Mesenchymal stem cell (in vitro differentiated cells and primary cell): ENCODE data around the gene CNIH3.
A peak's percentile ranks its signal among the peaks of the same experiment; 100 is the strongest.

ENCODE experiments used
- DNase-seq: peaks from one replicate; pipeline ENCODE4 v3.0.0-alpha.2; 2013
- H2AFZ ChIP-seq: one replicate; pipeline ENCODE4 v1.6.1; 2013; ENCODE audit warnings: low read depth, mild to moderate bottlenecking, control low read depth, inconsistent platforms, low read length, moderate library complexity
- H2AK5ac ChIP-seq: 2 replicates; pipeline ENCODE4 v1.6.1; 2013; ENCODE audit warnings: low read length, moderate library complexity, mild to moderate bottlenecking, inconsistent platforms; ENCODE audit not compliant: severe bottlenecking
- H2BK120ac ChIP-seq: one replicate; pipeline ENCODE4 v1.6.1; 2013; ENCODE audit warnings: low read depth, mild to moderate bottlenecking, inconsistent platforms, low read length, moderate library complexity
- H2BK12ac ChIP-seq, 2 experiments: one replicate each; pipeline ENCODE4 v1.6.1; 2013; ENCODE audit warnings: inconsistent platforms in 2 of 2, low read length in 2 of 2, mild to moderate bottlenecking in 2 of 2, moderate library complexity in 2 of 2, control low read depth in 1 of 2
- H2BK15ac ChIP-seq: one replicate; pipeline ENCODE4 v1.6.1; 2013; ENCODE audit warnings: mild to moderate bottlenecking, low read depth, inconsistent platforms; ENCODE audit not compliant: poor library complexity, severe bottlenecking
- H2BK5ac ChIP-seq: 2 replicates; pipeline ENCODE4 v1.6.1; 2013; ENCODE audit warnings: low read depth, mild to moderate bottlenecking, low read length, control low read depth, inconsistent platforms; ENCODE audit not compliant: poor library complexity, severe bottlenecking
- H3K14ac ChIP-seq, 2 experiments: one replicate each; pipeline ENCODE4 v1.6.1; 2013; ENCODE audit warnings: inconsistent platforms in 2 of 2, low read length in 2 of 2, control low read depth in 1 of 2, mild to moderate bottlenecking in 1 of 2, moderate library complexity in 1 of 2
- H3K18ac ChIP-seq, 2 experiments: one replicate each; pipeline ENCODE4 v1.6.1; 2013; ENCODE audit warnings: inconsistent platforms in 2 of 2, low read length in 2 of 2, control low read depth in 1 of 2, low read depth in 1 of 2, mild to moderate bottlenecking in 1 of 2
- H3K23ac ChIP-seq, 2 experiments: one replicate each; pipeline ENCODE4 v1.6.1; 2013; ENCODE audit warnings: inconsistent platforms in 2 of 2, low read length in 2 of 2, mild to moderate bottlenecking in 2 of 2, moderate library complexity in 2 of 2, control low read depth in 1 of 2
- H3K27ac ChIP-seq: 2 replicates; pipeline ENCODE4 v1.5.1; 2013; ENCODE audit warnings: mild to moderate bottlenecking, moderate library complexity, low read length, control low read depth, inconsistent platforms; ENCODE audit not compliant: poor library complexity, severe bottlenecking
- H3K27me3 ChIP-seq, 2 experiments: 2 replicates each; pipeline versions ENCODE4 v1.6.1 to v1.7.0; 2013; ENCODE audit warnings: low read length in 2 of 2, mild to moderate bottlenecking in 2 of 2, moderate library complexity in 2 of 2, control low read depth in 1 of 2, inconsistent platforms in 1 of 2; ENCODE audit not compliant: control insufficient read depth in 1 of 2, insufficient read depth in 1 of 2
- H3K36me3 ChIP-seq, 2 experiments: 2 replicates each; pipeline versions ENCODE4 v1.6.1 to v1.7.0; 2013; ENCODE audit warnings: low read length in 2 of 2, control low read depth in 1 of 2, inconsistent platforms in 1 of 2, low read depth in 1 of 2, mild to moderate bottlenecking in 1 of 2; ENCODE audit not compliant: insufficient read depth in 2 of 2, control insufficient read depth in 1 of 2
- H3K4ac ChIP-seq, 2 experiments: one replicate each; pipeline ENCODE4 v1.6.1; 2013; ENCODE audit warnings: inconsistent platforms in 2 of 2, low read length in 2 of 2, mild to moderate bottlenecking in 2 of 2, moderate library complexity in 2 of 2, control low read depth in 1 of 2, low read depth in 1 of 2
- H3K4me1 ChIP-seq: 2 replicates; pipeline ENCODE4 v1.6.1; 2013; ENCODE audit warnings: low read depth, low read length, control low read depth; ENCODE audit not compliant: control insufficient read depth, insufficient read depth
- H3K4me2 ChIP-seq: 2 replicates; pipeline ENCODE4 v1.6.1; 2013; ENCODE audit warnings: low read length, mild to moderate bottlenecking, inconsistent platforms; ENCODE audit not compliant: poor library complexity, severe bottlenecking
- H3K4me3 ChIP-seq, 2 experiments: 2 replicates each; pipeline versions ENCODE4 v1.5.1 to v1.7.0; 2013; ENCODE audit warnings: low read length in 2 of 2, mild to moderate bottlenecking in 2 of 2, control low read depth in 1 of 2, low read depth in 1 of 2; ENCODE audit not compliant: insufficient read depth in 1 of 2
- H3K79me1 ChIP-seq: replicated peaks from 2 replicates; pipeline ENCODE4 v1.6.1; 2013; ENCODE audit warnings: mild to moderate bottlenecking, control low read depth, low read length, inconsistent platforms; ENCODE audit not compliant: poor library complexity, severe bottlenecking
- H3K9ac ChIP-seq: 2 replicates; pipeline ENCODE4 v1.7.0; 2013; ENCODE audit warnings: mild to moderate bottlenecking, low read length, moderate library complexity
- H3K9me3 ChIP-seq: 2 replicates; pipeline ENCODE4 v1.7.0; 2013; ENCODE audit warnings: mild to moderate bottlenecking, low read length; ENCODE audit not compliant: control insufficient read depth
- H4K8ac ChIP-seq: one replicate; pipeline ENCODE4 v1.6.1; 2013; ENCODE audit warnings: inconsistent platforms, mild to moderate bottlenecking, low read length, moderate library complexity
- H4K91ac ChIP-seq: one replicate; pipeline ENCODE4 v1.6.1; 2013; ENCODE audit warnings: mild to moderate bottlenecking, low read length, inconsistent platforms
- WGBS: methylation state at CpG from one replicate; pipeline ENCODE4 v1.1.7; 2013; ENCODE audit warnings: mixed read lengths; 5-methylcytosine and 5-hydroxymethylcytosine counted together

CNIH3 gene

DNA sequence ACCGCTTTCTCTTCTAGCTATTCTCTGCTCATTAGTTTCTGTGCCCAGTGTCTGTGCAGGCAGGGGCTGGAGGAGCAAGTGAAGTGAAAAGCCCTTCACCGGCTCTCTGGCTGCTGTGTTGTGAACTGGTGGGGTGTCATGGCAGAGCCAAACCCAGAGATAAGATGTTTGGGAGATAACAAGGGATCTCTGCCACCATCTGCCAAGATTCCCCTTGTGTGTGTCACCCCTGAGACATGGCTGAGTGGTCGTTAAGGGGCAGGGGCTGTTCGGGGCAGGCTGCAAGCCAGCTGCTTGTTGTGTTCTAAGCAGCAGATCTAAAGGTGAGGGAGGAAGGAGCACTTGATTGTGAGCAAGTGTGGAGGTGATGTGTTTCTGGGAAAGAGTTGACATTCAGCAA is 24.5 kb downstream of the CNIH3 start:
- H2BK15ac ChIP-seq = no peak overlapping the region
- H3K4me1 ChIP-seq = peaks cover 15% of the 10 kb centered on the region
- peaks cover 48% of the 10 kb centered on the region for H3K79me1 ChIP-seq
- no peak overlapping the region for H3K4me2 ChIP-seq
- no peak overlapping the region for H4K91ac ChIP-seq
- no peak overlapping the region for H3K23ac ChIP-seq
- no peak overlapping the region for H2AFZ ChIP-seq
- H2BK120ac ChIP-seq = no peak overlapping the region
- H3K27me3 ChIP-seq = no peaks in the 10 kb centered on the region
- H4K8ac ChIP-seq = no peak overlapping the region
- H3K4ac ChIP-seq = no peak overlapping the region
- no peak overlapping the region for H2BK12ac ChIP-seq
- WGBS = 12% methylated on average over 3 of the region's 4 CpGs
- peak overlapping the region; percentile 19 for H3K9ac ChIP-seq
- peaks cover 11 to 93% of the 10 kb centered on the region in 2 experiments for H3K36me3 ChIP-seq
- no peak overlapping the region for H3K14ac ChIP-seq
- peak overlapping the region in 1 of 2 experiments; percentile 42 for H3K18ac ChIP-seq
- DNase-seq = no peak
- H2AK5ac ChIP-seq = no peak overlapping the region
- H2BK5ac ChIP-seq = no peak overlapping the region
- H3K27ac ChIP-seq = no peak overlapping the region
- no peak overlapping the region for H3K4me3 ChIP-seq
- no peaks in the 10 kb centered on the region for H3K9me3 ChIP-seq

DNA sequence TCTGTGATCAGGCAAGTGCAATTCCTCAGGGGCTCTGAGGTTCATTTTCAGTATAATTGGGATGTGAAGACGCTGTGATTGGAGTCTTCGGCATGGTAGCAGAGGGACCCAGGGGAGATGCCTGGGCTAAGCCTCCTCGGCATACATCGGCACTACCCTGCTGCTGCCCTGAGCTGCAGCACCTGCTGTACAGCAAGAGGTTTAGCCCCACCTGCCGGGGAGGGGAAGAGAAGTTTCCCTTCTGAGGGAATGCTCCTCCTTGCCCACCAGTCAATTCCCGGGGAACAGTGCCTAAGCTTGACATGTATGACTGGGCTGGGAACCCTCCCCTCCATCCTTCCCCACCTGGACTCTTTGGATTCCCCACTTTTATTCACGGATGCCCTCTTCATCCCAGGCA is 24.9 kb downstream of the CNIH3 start:
- peaks cover 11 to 93% of the 10 kb centered on the region in 2 experiments for H3K36me3 ChIP-seq
- H3K79me1 ChIP-seq = peaks cover 48% of the 10 kb centered on the region
- no peak for DNase-seq
- peaks cover 15% of the 10 kb centered on the region for H3K4me1 ChIP-seq
- H4K8ac ChIP-seq = no peak overlapping the region
- no peak overlapping the region for H2AK5ac ChIP-seq
- H3K27me3 ChIP-seq = no peaks in the 10 kb centered on the region
- no peak overlapping the region for H2BK120ac ChIP-seq
- H3K18ac ChIP-seq = no peak overlapping the region
- no peak overlapping the region for H3K9ac ChIP-seq
- H3K27ac ChIP-seq = no peak overlapping the region
- H2BK5ac ChIP-seq = no peak overlapping the region
- H2AFZ ChIP-seq = no peak overlapping the region
- H4K91ac ChIP-seq = no peak overlapping the region
- H3K4me3 ChIP-seq = no peak overlapping the region
- no peak overlapping the region for H3K4me2 ChIP-seq
- no peak overlapping the region for H3K23ac ChIP-seq
- H3K14ac ChIP-seq = no peak overlapping the region
- no peak overlapping the region for H3K4ac ChIP-seq
- no peaks in the 10 kb centered on the region for H3K9me3 ChIP-seq
- H2BK15ac ChIP-seq = no peak overlapping the region
- 90% methylated on average over 7 of the region's 7 CpGs for WGBS
- H2BK12ac ChIP-seq = no peak overlapping the region

GRCh38 chr1:224643653-224644052 is 27.5 kb downstream of the CNIH3 start:
- Histone ChIP-seq H3K27me3 (no peaks in the 10 kb centered on the region), H3K9ac (peak overlapping the region; percentile 9), H2BK5ac (no peak overlapping the region), H2AK5ac (no peak overlapping the region), H2BK12ac (no peak overlapping the region), H3K9me3 (no peaks in the 10 kb centered on the region), H3K14ac (no peak overlapping the region), H2BK15ac (no peak overlapping the region), H4K91ac (no peak overlapping the region), H3K79me1 (peaks cover 49% of the 10 kb centered on the region), H3K27ac (no peak overlapping the region), H2AFZ (no peak overlapping the region), H3K23ac (no peak overlapping the region), H3K36me3 (peaks cover 11 to 85% of the 10 kb centered on the region in 2 experiments), H3K4me2 (no peak overlapping the region), H3K4ac (peak overlapping the region in 1 of 2 experiments; percentile 30), H2BK120ac (no peak overlapping the region), H3K4me1 (peaks cover 10% of the 10 kb centered on the region), H3K4me3 (no peak overlapping the region), H4K8ac (no peak overlapping the region), H3K18ac (no peak overlapping the region)
- 88% methylated on average over 5 of the region's 5 CpGs for WGBS
- DNase-seq = no peak

- Histone ChIP-seq H3K9ac (peak overlapping the region; percentile 9), H3K14ac (no peak overlapping the region), H2BK120ac (no peak overlapping the region), H2BK5ac (no peak overlapping the region), H2BK15ac (no peak overlapping the region), H3K9me3 (no peaks in the 10 kb centered on the region), H2AK5ac (no peak overlapping the region), H4K8ac (no peak overlapping the region), H3K27me3 (no peaks in the 10 kb centered on the region), H3K18ac (no peak overlapping the region), H2BK12ac (peak overlapping the region in 1 of 2 experiments; percentile 35), H3K4me3 (no peak overlapping the region), H3K4me2 (no peak overlapping the region), H2AFZ (no peak overlapping the region), H3K4me1 (peaks cover 10% of the 10 kb centered on the region), H3K36me3 (peaks cover 11 to 82% of the 10 kb centered on the region in 2 experiments), H3K4ac (no peak overlapping the region), H3K23ac (no peak overlapping the region), H3K79me1 (peaks cover 48% of the 10 kb centered on the region), H3K27ac (no peak overlapping the region), H4K91ac (no peak overlapping the region)
- 48% methylated on average over 5 of the region's 5 CpGs for WGBS
- peak; percentile 56 for DNase-seq
Measured at GRCh38 chr1:224644553-224645154, 28.5 kb downstream of the CNIH3 start.
